T-helper 22 cell (primary cell): ENCODE measurements around the gene PPP5C.
"Not testable (repeated sequence)": the region's sequence is repeated elsewhere in the genome, so short reads cannot be mapped to it uniquely, and the experiment has no call there.

Experiments used
- DNase-seq: peaks from one replicate; pipeline ENCODE4 v3.0.0-alpha.2; 2020; ENCODE audit warnings: low read depth

The PPP5C gene

GRCh38 chr19:46386151-46386550 lies 39.3 kb downstream of the PPP5C start:
- DNase-seq = no peak

- DNase-seq = no peak
Measured at GRCh38 chr19:46386996-46387712, 40.3 kb downstream of the PPP5C start.

GRCh38 chr19:46387713-46388130 lies 40.8 kb downstream of the PPP5C start:
- no peak for DNase-seq

GRCh38 chr19:46388311-46389095 lies 41.6 kb downstream of the PPP5C start:
- DNase-seq = no peak

- DNase-seq = no peak
Measured at GRCh38 chr19:46390121-46390858, 43.4 kb downstream of the PPP5C start.

GRCh38 chr19:46390866-46391265 lies 44.0 kb downstream of the PPP5C start:
- no peak for DNase-seq

GRCh38 chr19:46391296-46392251 lies 44.7 kb downstream of the PPP5C start:
- no peak for DNase-seq

- no peak for DNase-seq
Measured at GRCh38 chr19:46392252-46392801, 45.4 kb downstream of the PPP5C start.

GRCh38 chr19:46392837-46393236 lies 46.0 kb downstream of the PPP5C start:
- no peak for DNase-seq

- no peak for DNase-seq
Measured at GRCh38 chr19:46393456-46394401, 46.8 kb downstream of the PPP5C start.

GRCh38 chr19:46394402-46394797 lies 47.5 kb downstream of the PPP5C start:
- DNase-seq = no peak

- DNase-seq = not testable (repeated sequence)
Measured at GRCh38 chr19:46397801-46398479, 51.1 kb downstream of the PPP5C start.

- DNase-seq = no peak
Measured at GRCh38 chr19:46402725-46403124, 55.8 kb downstream of the PPP5C start.

GRCh38 chr19:46404055-46404752 lies 57.3 kb downstream of the PPP5C start:
- no peak for DNase-seq

- no peak for DNase-seq
Measured at GRCh38 chr19:46404753-46405468, 58.0 kb downstream of the PPP5C start.

- DNase-seq = no peak
Measured at GRCh38 chr19:46406976-46407375, 60.1 kb downstream of the PPP5C start.

GRCh38 chr19:46407856-46408663 lies 61.2 kb downstream of the PPP5C start:
- DNase-seq = no peak
